AG09309 (cell line): Measurements from ENCODE around the gene KDM6A.

Experiments
- DNase-seq: peaks from one replicate; pipeline ENCODE4 v3.0.0-alpha.2; 2010; ENCODE audit warnings: low read depth
- H3K4me3 ChIP-seq: 2 replicates; pipeline ENCODE4 v1.5.1; 2011; ENCODE audit warnings: mild to moderate bottlenecking, low read depth, low read length, moderate library complexity; ENCODE audit not compliant: control insufficient read depth
- TF ChIP-seq, protein P1 (sequence below): IDR thresholded peaks from 2 replicates; pipeline ENCODE4 v1.5.1; 2011; ENCODE audit warnings: mild to moderate bottlenecking, low read depth, low read length, inconsistent platforms; ENCODE audit not compliant: insufficient read depth, control insufficient read depth; ENCODE audit errors: missing control alignments

KDM6A gene

DNA sequence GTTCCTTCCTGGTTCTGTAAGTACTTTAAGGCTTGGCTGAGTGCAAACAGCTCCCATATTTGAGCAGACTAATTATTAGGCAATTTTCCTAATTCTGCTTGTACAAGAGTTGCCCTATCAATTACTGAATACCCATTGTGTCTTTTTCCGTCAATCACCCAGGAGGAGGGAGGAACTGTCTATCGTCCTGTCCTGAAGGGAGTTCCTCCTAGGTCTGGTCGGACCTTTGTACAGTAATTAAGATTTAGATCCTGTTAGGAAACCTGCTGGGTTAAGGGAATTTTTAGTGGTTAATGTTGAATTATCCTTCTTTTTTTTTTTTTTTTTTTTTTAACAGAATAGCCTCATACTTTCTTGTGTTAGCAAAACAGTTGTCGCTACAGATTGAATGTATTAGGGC lies 130.1 kb downstream of the KDM6A start:
- no peak for DNase-seq
- no peak overlapping the region for H3K4me3 ChIP-seq
- TF ChIP-seq, protein P1, sequence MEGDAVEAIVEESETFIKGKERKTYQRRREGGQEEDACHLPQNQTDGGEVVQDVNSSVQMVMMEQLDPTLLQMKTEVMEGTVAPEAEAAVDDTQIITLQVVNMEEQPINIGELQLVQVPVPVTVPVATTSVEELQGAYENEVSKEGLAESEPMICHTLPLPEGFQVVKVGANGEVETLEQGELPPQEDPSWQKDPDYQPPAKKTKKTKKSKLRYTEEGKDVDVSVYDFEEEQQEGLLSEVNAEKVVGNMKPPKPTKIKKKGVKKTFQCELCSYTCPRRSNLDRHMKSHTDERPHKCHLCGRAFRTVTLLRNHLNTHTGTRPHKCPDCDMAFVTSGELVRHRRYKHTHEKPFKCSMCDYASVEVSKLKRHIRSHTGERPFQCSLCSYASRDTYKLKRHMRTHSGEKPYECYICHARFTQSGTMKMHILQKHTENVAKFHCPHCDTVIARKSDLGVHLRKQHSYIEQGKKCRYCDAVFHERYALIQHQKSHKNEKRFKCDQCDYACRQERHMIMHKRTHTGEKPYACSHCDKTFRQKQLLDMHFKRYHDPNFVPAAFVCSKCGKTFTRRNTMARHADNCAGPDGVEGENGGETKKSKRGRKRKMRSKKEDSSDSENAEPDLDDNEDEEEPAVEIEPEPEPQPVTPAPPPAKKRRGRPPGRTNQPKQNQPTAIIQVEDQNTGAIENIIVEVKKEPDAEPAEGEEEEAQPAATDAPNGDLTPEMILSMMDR, result no peak

DNA sequence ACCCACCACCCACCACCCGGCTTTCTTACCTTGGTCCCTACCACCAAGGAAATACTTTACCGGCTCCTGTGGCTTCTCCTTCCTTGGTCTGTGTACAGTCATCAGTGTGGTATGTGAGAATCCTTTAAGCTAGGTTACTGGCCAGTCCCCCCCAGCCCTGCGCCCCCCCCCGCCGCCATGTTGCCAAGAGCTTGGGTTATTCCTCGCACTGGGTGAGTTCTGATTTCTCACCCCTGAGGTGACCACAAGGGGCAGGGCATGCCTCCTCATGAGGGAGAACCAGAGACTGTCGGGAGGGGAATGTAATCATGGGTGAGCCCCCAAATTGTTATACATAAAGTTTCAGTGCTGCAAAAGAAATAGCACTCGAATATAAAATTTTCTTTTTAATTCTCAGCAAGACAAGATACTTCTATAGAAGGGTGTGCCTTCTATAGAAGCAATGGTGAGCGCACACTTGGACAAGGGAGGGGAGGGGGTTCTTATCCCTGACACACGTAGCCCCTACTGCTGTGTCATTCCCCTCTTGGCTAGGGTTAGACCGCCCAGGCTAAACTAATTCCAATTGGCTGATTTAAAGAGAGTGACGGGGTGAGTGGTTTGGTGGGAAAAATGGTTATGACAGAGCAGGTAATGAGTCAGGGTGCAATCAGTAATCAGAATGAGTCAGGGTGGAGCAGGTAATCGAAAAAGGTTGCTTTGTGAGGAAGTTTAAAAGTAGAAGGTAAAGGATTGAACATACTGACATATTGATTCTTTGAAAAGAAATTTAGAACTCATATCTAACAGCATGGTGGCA lies 133.2 kb downstream of the KDM6A start:
- DNase-seq, result no peak
- no peak overlapping the region for H3K4me3 ChIP-seq
- TF ChIP-seq, protein P1, result no peak

GRCh38 chrX:45007598-45007997 lies 134.6 kb downstream of the KDM6A start:
- TF ChIP-seq, protein P1, result no peak
- no peak for DNase-seq
- H3K4me3 ChIP-seq, result no peak overlapping the region

GRCh38 chrX:45009371-45010000 lies 136.5 kb downstream of the KDM6A start:
- DNase-seq, result no peak
- TF ChIP-seq, protein P1, result no peak
- no peak overlapping the region for H3K4me3 ChIP-seq

- H3K4me3 ChIP-seq, result no peak overlapping the region
- TF ChIP-seq, protein P1, result no peak
- DNase-seq, result peak; percentile 18
Measured at GRCh38 chrX:45011131-45011530, 138.1 kb downstream of the KDM6A start.

- H3K4me3 ChIP-seq, result no peak overlapping the region
- TF ChIP-seq, protein P1, result no peak
- DNase-seq, result no peak
Measured at GRCh38 chrX:45011597-45011996, 138.6 kb downstream of the KDM6A start.
